GM12878 (cell line): ENCODE data around the gene TMEM53. TPM values are rescaled to one million over a fixed set of nuclear protein-coding genes. Genes with fewer than 3 reads are reported as not detected.
A peak's percentile ranks its signal among the peaks of the same experiment; 100 is the strongest.

Experiments
- ATAC-seq: fragments of 200-7000 bp; cut with Tn5 transposase; 3 replicates; pipeline ENCODE4 v1.9.1; 2020; ENCODE audit warnings: mild to moderate bottlenecking, moderate library complexity
- BruUV-seq: library from RNA; stranded (reverse); fragments of 400-500 nt; replicated peaks from 2 replicates; lab custom pipeline; 2021; lab: Mats Ljungman, UMichigan
- CTCF ChIA-PET: fragments of 300-600 bp; sonication (Branson Sonifier 250); formaldehyde crosslinking; extraction: SDS; loops from one replicate; lab custom pipeline; 2021; ENCODE audit warnings: inconsistent platforms; lab: Yijun Ruan, JAX
- POLR2A ChIA-PET: fragments of 350-600 bp; formaldehyde crosslinking; extraction: SDS; loops from one replicate; lab custom pipeline; 2021; ENCODE audit warnings: inconsistent platforms; lab: Charles Lee
- RAD21 ChIA-PET: fragments of 300-600 bp; sonication (Branson Sonifier 250); formaldehyde crosslinking; loops from one replicate; lab custom pipeline; 2023; ENCODE audit warnings: antibody characterized with exemption; ENCODE audit not compliant: unreplicated experiment; lab: Charles Lee
- SMC1A ChIA-PET: fragments of 300-600 bp; sonication (Branson Sonifier 250); formaldehyde crosslinking; loops from one replicate; lab custom pipeline; 2023; ENCODE audit not compliant: unreplicated experiment, uncharacterized antibody; lab: Charles Lee
- DNase-seq: peaks from one replicate; pipeline ENCODE4 v3.0.0-alpha.2; 2011; ENCODE audit warnings: low read depth, low spot score
- FAIRE-seq: peaks from 3 replicates; lab custom pipeline; 2011; peaks lifted over from hg19 to GRCh38; lab: Jason Lieb, UNC
- H2AFZ ChIP-seq: 2 replicates; pipeline ENCODE4 v1.6.0; 2011; ENCODE audit warnings: low read depth, low read length, control low read depth; ENCODE audit not compliant: control insufficient read depth
- H3K27ac ChIP-seq: 2 replicates; pipeline ENCODE4 v1.5.1; 2011; ENCODE audit warnings: control low read depth; ENCODE audit not compliant: control insufficient read depth, insufficient read depth
- H3K27me3 ChIP-seq, 2 experiments: replicated peaks in 1 of 2; 2 replicates each; pipeline versions ENCODE4 v1.6.0 to v1.6.1; 2011; ENCODE audit warnings: low read length in 1 of 2; ENCODE audit not compliant: control insufficient read depth in 2 of 2, insufficient read depth in 2 of 2
- H3K36me3 ChIP-seq, 2 experiments: 2 replicates each; pipeline ENCODE4 v1.5.1; 2011; ENCODE audit warnings: low read length in 1 of 2; ENCODE audit not compliant: control insufficient read depth in 2 of 2, insufficient read depth in 2 of 2
- H3K4me1 ChIP-seq: 2 replicates; pipeline ENCODE4 v1.6.1; 2011; ENCODE audit warnings: mild to moderate bottlenecking, low read length, moderate library complexity, mixed read lengths; ENCODE audit not compliant: control insufficient read depth, insufficient read depth
- H3K4me2 ChIP-seq: 2 replicates; pipeline ENCODE4 v1.6.0; 2011; ENCODE audit warnings: control low read depth; ENCODE audit not compliant: control insufficient read depth, insufficient read depth
- H3K4me3 ChIP-seq: fragments of 200-600 bp; sonication (generic); 2 replicates; pipeline ENCODE4 v1.5.1; 2016
- H3K79me2 ChIP-seq: 2 replicates; pipeline ENCODE4 v1.6.0; 2011; ENCODE audit warnings: low read length; ENCODE audit not compliant: control insufficient read depth, insufficient read depth
- H3K9ac ChIP-seq: 2 replicates; pipeline ENCODE4 v1.8.0; 2011; ENCODE audit warnings: low read length, control low read depth, mixed read lengths; ENCODE audit not compliant: control insufficient read depth, insufficient read depth
- H3K9me3 ChIP-seq: replicated peaks from 3 replicates; pipeline ENCODE4 v1.5.1; 2011; ENCODE audit warnings: mild to moderate bottlenecking, low read length; ENCODE audit not compliant: control insufficient read depth, insufficient read depth
- H4K20me1 ChIP-seq: 2 replicates; pipeline ENCODE4 v1.6.0; 2011; ENCODE audit not compliant: control insufficient read depth, insufficient read depth
- BCL11A ChIP-seq: IDR thresholded peaks from 2 replicates; pipeline ENCODE4 v1.6.1; 2011; ENCODE audit warnings: low read depth, low read length
- DPF2 ChIP-seq: fragments of 450-650 bp; IDR thresholded peaks from 2 replicates; pipeline ENCODE4 v1.6.1; 2017; ENCODE audit warnings: mild to moderate bottlenecking
- NRF1 ChIP-seq: conservative IDR thresholded peaks from 2 replicates; pipeline ENCODE4 v1.6.1; 2011; ENCODE audit warnings: mild to moderate bottlenecking, low read depth, low read length, improper control_type of control experiment
- RELB ChIP-seq: fragments of 450-650 bp; IDR thresholded peaks from 2 replicates; pipeline ENCODE4 v1.6.1; 2017; ENCODE audit warnings: low read depth, mild to moderate bottlenecking, moderate library complexity
- RUNX3 ChIP-seq: IDR thresholded peaks from 2 replicates; pipeline ENCODE4 v1.6.1; 2012; ENCODE audit warnings: low read length, inconsistent platforms
- WGBS: methylation state at CpG from one replicate; pipeline ENCODE4 v1.1.6; 2016; ENCODE audit warnings: low lambda C conversion rate; ENCODE audit not compliant: insufficient replicate concordance, insufficient coverage; ENCODE audit errors: missing lambda C conversion rate; 5-methylcytosine and 5-hydroxymethylcytosine counted together
- in situ Hi-C: fragments of 300-500 bp; cut with MboI; formaldehyde crosslinking; loops from 9 replicates; pipeline ENCODE4 v1.14.3; 2018; ENCODE audit warnings: mixed read lengths
- intact Hi-C: fragments of 100-400 bp; cut with micrococcal nuclease; formaldehyde crosslinking; loops from one replicate; pipeline ENCODE4 v1.14.2; 2022; ENCODE audit not compliant: unreplicated experiment
- polyA plus RNA-seq, 11 experiments: library from polyadenylated mRNA; depleted of rRNA in 4 of 11; unstranded in 6 of 11; stranded (reverse) in 5 of 11; fragments of >200 nt; fragmentation: Nextera tagmentation in 4 of 11; fragmentation: Illumina TruSeq in 1 of 11; extraction: Ambion mirVana in 4 of 11; extraction: Trizol in 1 of 11; gene quantifications; 1 replicate in 1 of 11; 2 replicates in 10 of 11; pipeline versions ENCODE4 v1.2.1 to v1.2.3, GENCODE V29; 2011 to 2016; ENCODE audit warnings: inconsistent platforms in 2 of 11, missing spikeins in 2 of 11, low read depth in 1 of 11
- total RNA-seq, 4 experiments: library from RNA; depleted of rRNA in 3 of 4; stranded (reverse); fragments of >200 nt in 3 of 4; fragmentation: Illumina TruSeq in 1 of 4; extraction: Trizol in 1 of 4; gene quantifications; 2 replicates each; pipeline versions ENCODE4 v1.2.1 to v1.2.3, GENCODE V29; 2013 to 2021

The TMEM53 gene
- total and polyA plus RNA-seq, 10 of the 15 experiments (the other 5 are each of a cell fraction or from before 2014, with no cell fraction given) = 3.1 to 23.9 (median 11.1) TPM

GRCh38 chr1:44707112-44707881, 33.0 kb upstream of the TMEM53 start:
- H3K4me3 ChIP-seq = no peak overlapping the region
- H3K79me2 ChIP-seq = no peaks in the 10 kb centered on the region
- peak overlapping the region; percentile 57 for H2AFZ ChIP-seq
- peak overlapping the region; percentile 9; the same call in 1 of the 2 replicates for H3K4me2 ChIP-seq
- intact Hi-C loops = no loop called here
- CTCF ChIA-PET = interaction anchor here (0.8 to 1.8 kb wide), 6 partner anchors 11 to 54 kb away, joined by 3 to 16 read pairs (median 4); no protein-coding TSS in a partner anchor
- no peaks in the 10 kb centered on the region; a peak in 1 of 4 replicates for H3K27me3 ChIP-seq
- H4K20me1 ChIP-seq = no peaks in the 10 kb centered on the region
- TF ChIP-seq DPF2 = no peak
- no peak for TF ChIP-seq RELB
- no peak for TF ChIP-seq NRF1
- TF ChIP-seq BCL11A = no peak
- TF ChIP-seq RUNX3 = no peak
- TF ChIP-seq, all 136 proteins: peak for 0
- Histone ChIP-seq H3K27ac (no peak overlapping the region), H3K36me3 (no peaks in the 10 kb centered on the region), H3K9me3 (no peaks in the 10 kb centered on the region), H3K9ac (no peak overlapping the region), H3K4me1 (peaks cover 14% of the 10 kb centered on the region; the same call in 1 of the 2 replicates)
- ChIA-PET SMC1A (interaction anchor here (0.6 to 1.6 kb wide), 5 partner anchors 10 to 68 kb away, joined by 3 to 11 read pairs (median 4); partner anchors contain the start of gene RPS8), RAD21 (interaction anchor here (0.6 to 1.4 kb wide), 4 partner anchors 12 to 155 kb away, joined by 3 to 5 read pairs (median 3); no protein-coding TSS in a partner anchor), POLR2A (interaction anchor here (0.7 to 1.1 kb wide), 4 partner anchors 10 to 94 kb away, joined by 3 to 5 read pairs (median 4); no protein-coding TSS in a partner anchor)
- FAIRE-seq = no peak
- WGBS = 85% methylated on average over 6 of the region's 6 CpGs
- no peak for DNase-seq
- ATAC-seq = no peak
- in situ Hi-C loops = no loop called here
- BruUV-seq = no TSS peak
